Endothelial cell of umbilical vein (primary cell): ENCODE measurements around the gene CD82. TPM values are rescaled to one million over a fixed set of nuclear protein-coding genes. Genes with fewer than 3 reads are reported as not detected.
A peak's percentile ranks its signal among the peaks of the same experiment; 100 is the strongest.

Experiments
- BruUV-seq: library from RNA; stranded (reverse); fragments of 400-500 nt; replicated peaks from 2 replicates; lab custom pipeline; 2021; lab: Mats Ljungman, UMichigan
- CTCF ChIA-PET: fragments of 300-600, 350-600 bp; sonication (Branson Sonifier 250); formaldehyde crosslinking; loops from one replicate; lab custom pipeline; 2021; ENCODE audit warnings: antibody characterized with exemption, inconsistent platforms; lab: Charles Lee
- POLR2A ChIA-PET: fragments of 300-600, 350-600 bp; sonication (Branson Sonifier 250); formaldehyde crosslinking; loops from one replicate; lab custom pipeline; 2021; ENCODE audit warnings: antibody characterized with exemption, inconsistent platforms; lab: Charles Lee
- DNase-seq: peaks from one replicate; pipeline ENCODE4 v3.0.0-alpha.2; 2011; ENCODE audit warnings: low read depth, low spot score
- FAIRE-seq: peaks from 2 replicates; lab custom pipeline; 2011; peaks lifted over from hg19 to GRCh38; lab: Jason Lieb, UNC
- H2AFZ ChIP-seq: 2 replicates; pipeline ENCODE4 v1.6.0; 2012; ENCODE audit warnings: low read depth, low read length, control low read depth, inconsistent platforms
- H3K27ac ChIP-seq: 2 replicates; pipeline ENCODE4 v1.5.1; 2011; ENCODE audit warnings: low read depth, mild to moderate bottlenecking, control low read depth, low read length, moderate library complexity; ENCODE audit not compliant: insufficient read depth
- H3K27me3 ChIP-seq, 2 experiments: 2 replicates each; pipeline versions ENCODE4 v1.6.0 to v1.6.1; 2011; ENCODE audit warnings: low read length in 2 of 2, mixed read lengths in 1 of 2; ENCODE audit not compliant: control insufficient read depth in 2 of 2, insufficient read depth in 2 of 2
- H3K36me3 ChIP-seq, 2 experiments: 2 replicates in 1 of 2; 3 replicates in 1 of 2; pipeline ENCODE4 v1.5.1; 2011; ENCODE audit warnings: low read length in 2 of 2, mild to moderate bottlenecking in 1 of 2, moderate library complexity in 1 of 2; ENCODE audit not compliant: control insufficient read depth in 2 of 2, insufficient read depth in 2 of 2; ENCODE audit errors: extremely low read depth in 1 of 2
- H3K4me1 ChIP-seq: 3 replicates; pipeline ENCODE4 v1.5.1; 2011; ENCODE audit warnings: mild to moderate bottlenecking, low read length; ENCODE audit not compliant: control insufficient read depth, insufficient read depth; ENCODE audit errors: extremely low read depth
- H3K4me2 ChIP-seq: 2 replicates; pipeline ENCODE4 v1.6.1; 2011; ENCODE audit warnings: low read length, control low read depth, mixed read lengths; ENCODE audit not compliant: insufficient read depth
- H3K4me3 ChIP-seq, 3 experiments: fragments of 200-600 bp in 1 of 3; sonication (generic), shearing (Covaris generic) in 1 of 3; replicated peaks in 1 of 3; 2 replicates each; pipeline ENCODE4 v1.5.1; 2011 to 2016; ENCODE audit warnings: control low read depth in 3 of 3, low read length in 3 of 3, mild to moderate bottlenecking in 2 of 3, inconsistent platforms in 1 of 3, low read depth in 1 of 3, moderate library complexity in 1 of 3; ENCODE audit not compliant: insufficient read depth in 1 of 3
- H3K79me2 ChIP-seq: 2 replicates; pipeline ENCODE4 v1.6.0; 2012; ENCODE audit warnings: low read length, inconsistent platforms; ENCODE audit not compliant: control insufficient read depth, insufficient read depth
- H3K9ac ChIP-seq: replicated peaks from 2 replicates; pipeline ENCODE3; 2011; ENCODE audit warnings: low read length, control low read depth; ENCODE audit not compliant: insufficient read depth; ENCODE audit errors: extremely low read depth
- H3K9me1 ChIP-seq: replicated peaks from 3 replicates; pipeline ENCODE4 v1.6.0; 2011; ENCODE audit warnings: mild to moderate bottlenecking, low read length; ENCODE audit not compliant: control insufficient read depth, insufficient read depth; ENCODE audit errors: extremely low read depth
- H3K9me3 ChIP-seq: replicated peaks from 2 replicates; pipeline ENCODE4 v1.5.1; 2012; ENCODE audit warnings: low read length, inconsistent platforms; ENCODE audit not compliant: control insufficient read depth, insufficient read depth
- H4K20me1 ChIP-seq: replicated peaks from 2 replicates; pipeline ENCODE3; 2011; ENCODE audit warnings: mild to moderate bottlenecking, low read length; ENCODE audit not compliant: control insufficient read depth, insufficient read depth; ENCODE audit errors: extremely low read depth
- CTCF ChIP-seq, 2 donors: IDR thresholded peaks; 1 replicate in 1 of 2; 2 replicates in 1 of 2; pipeline ENCODE4 v1.5.1; 2011; ENCODE audit warnings: low read length in 2 of 2, mild to moderate bottlenecking in 2 of 2, moderate library complexity in 2 of 2, control low read depth in 1 of 2, inconsistent platforms in 1 of 2, low read depth in 1 of 2; ENCODE audit not compliant: insufficient read depth in 1 of 2; ENCODE audit errors: extremely low read depth in 1 of 2
- EZH2 ChIP-seq: IDR thresholded peaks from 2 replicates; pipeline ENCODE4 v1.6.1; 2012; ENCODE audit warnings: borderline replicate concordance, low read depth, mild to moderate bottlenecking, moderate library complexity, low read length, inconsistent platforms; ENCODE audit not compliant: severe bottlenecking
- FOS ChIP-seq: IDR thresholded peaks from 2 replicates; pipeline ENCODE4 v1.6.1; 2011; ENCODE audit warnings: mild to moderate bottlenecking, low read length, moderate library complexity, borderline replicate concordance; ENCODE audit not compliant: insufficient read depth
- JUN ChIP-seq: IDR thresholded peaks from 2 replicates; pipeline ENCODE4 v1.6.1; 2011; ENCODE audit warnings: borderline replicate concordance, low read depth; ENCODE audit not compliant: insufficient read length, insufficient read depth
- MYC ChIP-seq: IDR thresholded peaks from one replicate; pipeline ENCODE4 v1.6.1; 2011; ENCODE audit warnings: mild to moderate bottlenecking, low read depth, low read length
- POLR2AphosphoS5 ChIP-seq: IDR thresholded peaks from 2 replicates; pipeline ENCODE4 v1.6.1; 2012; ENCODE audit warnings: low read depth, mild to moderate bottlenecking, control low read depth, low read length, moderate library complexity; ENCODE audit not compliant: insufficient read depth
- dilution Hi-C: fragments of 300-500 bp; cut with MboI; formaldehyde crosslinking; loops from one replicate; pipeline ENCODE4 v1.15.0; 2019; ENCODE audit warnings: low sequenced_read_pairs; ENCODE audit not compliant: extremely low pct_ligation_motif_present
- intact Hi-C: fragments of 100-400 bp; cut with micrococcal nuclease; formaldehyde crosslinking; loops from one replicate; pipeline ENCODE4 v1.10.0; 2022
- polyA plus RNA-seq, 4 experiments: library from polyadenylated mRNA; depleted of rRNA in 3 of 4; stranded (reverse) in 3 of 4; unstranded in 1 of 4; fragments of >200 nt; gene quantifications; 2 replicates each; pipeline versions ENCODE4 v1.2.1 to v1.2.3, GENCODE V29; 2011 to 2012; ENCODE audit warnings: missing spikeins in 1 of 4
- total RNA-seq: library from RNA; stranded (reverse); gene quantifications from 2 replicates; pipeline ENCODE4 v1.2.3, GENCODE V29; 2021
- TF ChIP-seq, protein P1 (sequence below): IDR thresholded peaks from 2 replicates; pipeline ENCODE4 v1.6.1; 2011; ENCODE audit not compliant: insufficient read depth, insufficient read length

CD82 gene
- total and polyA plus RNA-seq, 2 donors (not counting 3 experiments of a cell fraction or from before 2014, with no cell fraction given) = 17.9 to 25.2 TPM

GRCh38 chr11:44633641-44634040, 68.2 kb downstream of the CD82 start:
- Histone ChIP-seq H3K27ac (no peak overlapping the region), H3K4me2 (no peak overlapping the region), H3K4me1 (peaks cover 20% of the 10 kb centered on the region), H3K9ac (no peak overlapping the region), H3K4me3 (no peak overlapping the region), H3K79me2 (no peaks in the 10 kb centered on the region), H3K36me3 (no peaks in the 10 kb centered on the region), H4K20me1 (no peaks in the 10 kb centered on the region), H3K9me3 (no peaks in the 10 kb centered on the region), H3K9me1 (no peaks in the 10 kb centered on the region), H3K27me3 (no peaks in the 10 kb centered on the region), H2AFZ (no peak overlapping the region)
- intact Hi-C loops (no loop called here), dilution Hi-C loops (no loop called here)
- CTCF ChIA-PET = interaction anchor here (1.0 to 1.9 kb wide), 9 partner anchors 10 to 293 kb away, joined by 3 to 14 read pairs (median 4); no protein-coding TSS in a partner anchor
- FAIRE-seq (no peak), DNase-seq (no peak)
- no TSS peak for BruUV-seq
- peak in 1 of 2 donors; percentile 44 for TF ChIP-seq CTCF (IDR thresholded peaks at IDR 0.05; ENCODE audit: extremely low read depth in 1 of 2, insufficient read depth in 1 of 2, low read depth in 1 of 2, low read length in 2 of 2)
- no peak for TF ChIP-seq JUN
- POLR2A ChIA-PET = no interaction called here

- no TSS peak for BruUV-seq
- ChIA-PET CTCF (interaction anchor here (0.6 to 1.9 kb wide), 10 partner anchors 11 to 292 kb away, joined by 3 to 14 read pairs (median 4); no protein-coding TSS in a partner anchor), POLR2A (no interaction called here)
- Histone ChIP-seq H3K9me1 (no peaks in the 10 kb centered on the region), H3K4me2 (no peak overlapping the region), H3K9me3 (no peaks in the 10 kb centered on the region), H3K36me3 (no peaks in the 10 kb centered on the region), H3K9ac (no peak overlapping the region), H3K27ac (no peak overlapping the region), H3K27me3 (no peaks in the 10 kb centered on the region), H3K4me3 (no peak overlapping the region), H4K20me1 (no peaks in the 10 kb centered on the region), H3K79me2 (no peaks in the 10 kb centered on the region), H3K4me1 (peaks cover 20% of the 10 kb centered on the region), H2AFZ (peak overlapping the region; percentile 22)
- DNase-seq (peak; percentile 75), FAIRE-seq (peak; percentile 85)
- intact Hi-C loops (no loop called here), dilution Hi-C loops (no loop called here)
- TF ChIP-seq, protein P1, sequence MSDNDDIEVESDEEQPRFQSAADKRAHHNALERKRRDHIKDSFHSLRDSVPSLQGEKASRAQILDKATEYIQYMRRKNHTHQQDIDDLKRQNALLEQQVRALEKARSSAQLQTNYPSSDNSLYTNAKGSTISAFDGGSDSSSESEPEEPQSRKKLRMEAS = no peak
- TF ChIP-seq EZH2 (no peak), JUN (peak; percentile 52), FOS (peak; percentile 66), MYC (no peak), POLR2AphosphoS5 (peak; percentile 21)
Observed at GRCh38 chr11:44634401-44635281, 69.2 kb downstream of the CD82 start.
